B cell (primary cell): Measurements from ENCODE around the gene IRGQ. TPM values are rescaled to one million over a fixed set of nuclear protein-coding genes. Genes with fewer than 3 reads are reported as not detected.
A peak's percentile ranks its signal among the peaks of the same experiment; 100 is the strongest.

Source experiments
- ATAC-seq: fragments of 200-7000 bp; cut with Tn5 transposase; one replicate; pipeline ENCODE4 v1.10.0; 2021; ENCODE audit warnings: low read depth, mild to moderate bottlenecking, moderate number of reproducible peaks, moderate library complexity
- CTCF ChIA-PET: fragments of 350-600 bp; sonication (Branson Sonifier 250); formaldehyde crosslinking; loops from one replicate; lab custom pipeline; 2021; ENCODE audit warnings: antibody characterized with exemption, inconsistent platforms; lab: Charles Lee
- POLR2A ChIA-PET: fragments of 350-600 bp; sonication (Branson Sonifier 250); formaldehyde crosslinking; loops from one replicate; lab custom pipeline; 2021; ENCODE audit warnings: antibody characterized with exemption; lab: Charles Lee
- DNase-seq: peaks from one replicate; pipeline ENCODE4 v3.0.0; 2013
- H2AFZ ChIP-seq: 2 replicates; pipeline ENCODE4 v1.6.1; 2012; ENCODE audit warnings: mild to moderate bottlenecking, low read depth, low read length; ENCODE audit not compliant: insufficient read depth, poor library complexity, severe bottlenecking
- H3K27ac ChIP-seq, 2 donors: 1 replicate in 1 of 2; 2 replicates in 1 of 2; pipeline ENCODE4 v1.5.1; 2012 to 2013; ENCODE audit warnings: low read length in 2 of 2, mild to moderate bottlenecking in 2 of 2, moderate library complexity in 1 of 2
- H3K27me3 ChIP-seq, 4 experiments: fragments of 200-600 bp in 1 of 4; sonication (generic) in 1 of 4; replicated peaks in 1 of 4; 1 replicate in 2 of 4; 2 replicates in 2 of 4; pipeline versions ENCODE4 v1.6.1 to v1.7.0; 2013 to 2016; ENCODE audit warnings: low read length in 3 of 4, mild to moderate bottlenecking in 2 of 4, mixed read lengths in 1 of 4, moderate library complexity in 1 of 4; ENCODE audit not compliant: insufficient read depth in 4 of 4, control insufficient read depth in 3 of 4; ENCODE audit errors: control extremely low read depth in 1 of 4
- H3K36me3 ChIP-seq, 2 experiments: replicated peaks in 1 of 2; 1 replicate in 1 of 2; 2 replicates in 1 of 2; pipeline versions ENCODE4 v1.6.1 to v1.7.1; 2013; ENCODE audit warnings: low read length in 1 of 2; ENCODE audit not compliant: insufficient read depth in 2 of 2, control insufficient read depth in 1 of 2; ENCODE audit errors: control extremely low read depth in 1 of 2, extremely low read depth in 1 of 2
- H3K4me1 ChIP-seq, 2 donors: fragments of 200-600 bp in 1 of 2; sonication (generic) in 1 of 2; 1 replicate in 1 of 2; 2 replicates in 1 of 2; pipeline versions ENCODE4 v1.5.1 to v1.6.1; 2013 to 2017; ENCODE audit warnings: low read length in 2 of 2; ENCODE audit not compliant: control insufficient read depth in 2 of 2, insufficient read depth in 2 of 2
- H3K4me2 ChIP-seq: replicated peaks from 2 replicates; pipeline ENCODE3; 2012; ENCODE audit warnings: mild to moderate bottlenecking, low read depth, low read length; ENCODE audit not compliant: poor library complexity, severe bottlenecking
- H3K4me3 ChIP-seq, 5 experiments: fragments of 200-600 bp in 1 of 5; sonication (generic) in 1 of 5; 1 replicate in 3 of 5; 2 replicates in 2 of 5; pipeline versions ENCODE4 v1.5.1 to v1.7.0; 2011 to 2016; ENCODE audit warnings: low read length in 4 of 5, mild to moderate bottlenecking in 4 of 5, low read depth in 2 of 5, control low read depth in 1 of 5, moderate library complexity in 1 of 5; ENCODE audit not compliant: insufficient read depth in 1 of 5; ENCODE audit errors: control extremely low read depth in 1 of 5, extremely low read depth in 1 of 5
- H3K79me2 ChIP-seq: fragments of 200-600 bp; sonication (generic); one replicate; pipeline ENCODE4 v1.6.0; 2016; ENCODE audit warnings: low read length; ENCODE audit not compliant: control insufficient read depth, insufficient read depth
- H3K9ac ChIP-seq: fragments of 200-600 bp; sonication (generic); 2 replicates; pipeline ENCODE4 v1.6.1; 2017; ENCODE audit warnings: mild to moderate bottlenecking, low read length, moderate library complexity
- H3K9me3 ChIP-seq, 3 donors: one replicate each; pipeline versions ENCODE4 v1.6.1 to v1.7.1; 2013; ENCODE audit warnings: low read length in 2 of 3; ENCODE audit not compliant: control insufficient read depth in 2 of 3, insufficient read depth in 1 of 3; ENCODE audit errors: control extremely low read depth in 1 of 3
- H4K20me1 ChIP-seq: 2 replicates; pipeline ENCODE4 v1.6.0; 2012; ENCODE audit warnings: mild to moderate bottlenecking, low read length; ENCODE audit not compliant: insufficient read depth, control insufficient read depth, poor library complexity, severe bottlenecking
- H3K27ac Mint-ChIP-seq: one replicate; pipeline ENCODE4 v1.8.0; 2021; ENCODE audit warnings: mixed read lengths
- H3K27me3 Mint-ChIP-seq: one replicate; pipeline ENCODE4 v1.8.0; 2021; ENCODE audit warnings: mixed read lengths
- H3K4me1 Mint-ChIP-seq: one replicate; pipeline ENCODE4 v1.8.0; 2021; ENCODE audit warnings: mixed read lengths
- H3K4me3 Mint-ChIP-seq: one replicate; pipeline ENCODE4 v1.8.0; 2021; ENCODE audit warnings: mixed read lengths
- H3K9me3 Mint-ChIP-seq: one replicate; pipeline ENCODE4 v1.8.0; 2022; ENCODE audit warnings: mixed read lengths; ENCODE audit not compliant: insufficient read depth
- CTCF ChIP-seq: fragments of 200-600 bp; IDR thresholded peaks from one replicate; pipeline ENCODE4 v1.8.0; 2022; ENCODE audit warnings: antibody characterized with exemption, mild to moderate bottlenecking
- EZH2 ChIP-seq: IDR thresholded peaks from 2 replicates; pipeline ENCODE4 v1.6.1; 2012; ENCODE audit warnings: borderline replicate concordance, low read depth, mild to moderate bottlenecking, moderate library complexity, low read length; ENCODE audit not compliant: insufficient read depth, poor library complexity, severe bottlenecking
- WGBS: methylation state at CpG from one replicate; pipeline ENCODE4 v1.1.5; 2013; ENCODE audit warnings: missing lambda C conversion rate; ENCODE audit not compliant: insufficient coverage; 5-methylcytosine and 5-hydroxymethylcytosine counted together
- intact Hi-C: fragments of 100-400 bp; cut with micrococcal nuclease; formaldehyde crosslinking; loops from one replicate; pipeline ENCODE4 v1.10.0; 2022
- polyA plus RNA-seq: library from polyadenylated mRNA; depleted of rRNA; stranded (reverse); fragments of >200 nt; gene quantifications from 2 replicates; pipeline ENCODE4 v1.2.3, GENCODE V29; 2012
- total RNA-seq, 2 donors: library from RNA; stranded (reverse); fragments of 120-200 nt in 1 of 2; gene quantifications; 1 replicate in 1 of 2; 2 replicates in 1 of 2; pipeline versions ENCODE4 v1.2.3 to v1.2.4, GENCODE V29; 2013 to 2022

The IRGQ gene
- total and polyA plus RNA-seq, 2 donors (not counting 1 experiment from before 2014, with no cell fraction given), result 20.3 to 22.6 TPM

GRCh38 chr19:43618921-43619261 lies 23.0 kb upstream of the IRGQ start:
- no peaks in the 10 kb centered on the region for H3K27me3 ChIP-seq
- peak overlapping the region; percentile 94 for H2AFZ ChIP-seq
- peak overlapping the region; percentile 79 for H3K4me2 ChIP-seq
- peaks cover 13% of the 10 kb centered on the region for H4K20me1 ChIP-seq
- H3K4me3 ChIP-seq, result peak overlapping the region; percentile 51 to 86 (median 80)
- H3K9me3 Mint-ChIP-seq, result no peaks in the 10 kb centered on the region
- ATAC-seq (peak; percentile 8), DNase-seq (no peak)
- peaks cover 24% of the 10 kb centered on the region for H3K4me1 Mint-ChIP-seq
- WGBS, result 0% methylated on average over 14 of the region's 14 CpGs
- intact Hi-C loops, result loop anchor here (1.0 to 2.0 kb wide), 7 partner anchors 20 to 155 kb away; partner anchors contain the start of genes CADM4, IRGQ, PINLYP and SMG9
- no peaks in the 10 kb centered on the region for H3K27me3 Mint-ChIP-seq
- TF ChIP-seq EZH2 (no peak), CTCF (no peak)
- peak overlapping the region; percentile 84 to 88 for H3K27ac ChIP-seq
- H3K27ac Mint-ChIP-seq, result peak overlapping the region; percentile 99
- CTCF ChIA-PET, result interaction anchor here (0.8 to 1.2 kb wide), 2 partner anchors 24 to 64 kb away, joined by 5 read pairs; no protein-coding TSS in a partner anchor
- H3K9ac ChIP-seq, result peak overlapping the region; percentile 86
- H3K36me3 ChIP-seq, result peaks cover 0 to 4% of the 10 kb centered on the region in 2 experiments
- H3K79me2 ChIP-seq, result peaks cover 28% of the 10 kb centered on the region
- POLR2A ChIA-PET, result interaction anchor here (1.2 to 1.3 kb wide), 2 partner anchors 23 to 86 kb away, joined by 3 read pairs; partner anchors contain the start of genes IRGQ, ZNF575 and ZNF576
- peaks cover 0 to 6% (median 0%) of the 10 kb centered on the region in 3 donors for H3K9me3 ChIP-seq
- peaks cover 14 to 15% of the 10 kb centered on the region in 2 donors for H3K4me1 ChIP-seq
- peak overlapping the region; percentile 98 for H3K4me3 Mint-ChIP-seq

GRCh38 chr19:43616954-43617353 lies 21.0 kb upstream of the IRGQ start:
- no peak overlapping the region for H3K27ac Mint-ChIP-seq

More at GRCh38 chr19:43616954-43617353, 21.0 kb upstream of the IRGQ start:
- H3K27ac ChIP-seq, result no peak overlapping the region
- Mint-ChIP-seq H3K4me3 (no peak overlapping the region), H3K4me1 (peaks cover 24% of the 10 kb centered on the region), H3K9me3 (no peaks in the 10 kb centered on the region), H3K27me3 (no peaks in the 10 kb centered on the region)
- peaks cover 0 to 4% (median 0%) of the 10 kb centered on the region in 3 donors for H3K9me3 ChIP-seq
- H3K79me2 ChIP-seq, result peaks cover 41% of the 10 kb centered on the region
- DNase-seq, result no peak
- H3K4me1 ChIP-seq, result peaks cover 14 to 15% of the 10 kb centered on the region in 2 donors
- peaks cover 13% of the 10 kb centered on the region for H4K20me1 ChIP-seq
- POLR2A ChIA-PET, result no interaction called here
- 94% methylated on average over 5 of the region's 6 CpGs for WGBS
- no peak overlapping the region for H3K4me2 ChIP-seq
- CTCF ChIA-PET, result no interaction called here
- no peak overlapping the region for H3K9ac ChIP-seq
- no peaks in the 10 kb centered on the region for H3K27me3 ChIP-seq
- no peak overlapping the region for H2AFZ ChIP-seq
- peaks cover 0 to 18% of the 10 kb centered on the region in 2 experiments for H3K36me3 ChIP-seq
- intact Hi-C loops, result no loop called here
- TF ChIP-seq CTCF, result no peak
- no peak for TF ChIP-seq EZH2
- ATAC-seq, result no peak
- no peak overlapping the region for H3K4me3 ChIP-seq
